22Rv1 (cell line): ENCODE measurements around the gene ANKS1B.

ENCODE experiments used
- ZFX ChIP-seq: fragments of 450-650 bp; IDR thresholded peaks from 2 replicates; pipeline ENCODE4 v1.6.1; 2017; ENCODE audit warnings: antibody characterized with exemption, borderline replicate concordance
- TF ChIP-seq, protein P1 (sequence below): fragments of 450-650 bp; IDR thresholded peaks from 2 replicates; pipeline ENCODE4 v1.5.1; 2017; ENCODE audit warnings: mild to moderate bottlenecking

DNA sequence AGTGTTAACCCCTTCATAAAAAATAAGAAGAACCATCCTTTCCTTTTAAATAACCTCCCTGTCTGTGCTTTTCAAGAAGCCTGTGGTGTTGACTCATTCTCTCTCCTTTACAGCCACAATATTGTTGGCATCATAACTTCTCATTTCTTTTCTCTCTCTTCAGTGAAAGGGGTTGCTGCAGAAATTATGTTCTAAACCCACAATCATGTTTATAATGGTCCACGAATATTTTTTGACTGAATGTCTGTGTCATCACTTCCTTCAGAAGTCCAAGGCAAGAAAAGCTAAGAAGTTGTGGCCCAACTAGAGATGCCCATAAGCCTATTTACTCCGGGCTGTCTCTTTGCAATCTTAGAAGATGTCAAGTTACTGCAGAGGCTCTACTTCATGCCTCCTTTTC, 851.3 kb downstream of the ANKS1B start:
- TF ChIP-seq, protein P1, sequence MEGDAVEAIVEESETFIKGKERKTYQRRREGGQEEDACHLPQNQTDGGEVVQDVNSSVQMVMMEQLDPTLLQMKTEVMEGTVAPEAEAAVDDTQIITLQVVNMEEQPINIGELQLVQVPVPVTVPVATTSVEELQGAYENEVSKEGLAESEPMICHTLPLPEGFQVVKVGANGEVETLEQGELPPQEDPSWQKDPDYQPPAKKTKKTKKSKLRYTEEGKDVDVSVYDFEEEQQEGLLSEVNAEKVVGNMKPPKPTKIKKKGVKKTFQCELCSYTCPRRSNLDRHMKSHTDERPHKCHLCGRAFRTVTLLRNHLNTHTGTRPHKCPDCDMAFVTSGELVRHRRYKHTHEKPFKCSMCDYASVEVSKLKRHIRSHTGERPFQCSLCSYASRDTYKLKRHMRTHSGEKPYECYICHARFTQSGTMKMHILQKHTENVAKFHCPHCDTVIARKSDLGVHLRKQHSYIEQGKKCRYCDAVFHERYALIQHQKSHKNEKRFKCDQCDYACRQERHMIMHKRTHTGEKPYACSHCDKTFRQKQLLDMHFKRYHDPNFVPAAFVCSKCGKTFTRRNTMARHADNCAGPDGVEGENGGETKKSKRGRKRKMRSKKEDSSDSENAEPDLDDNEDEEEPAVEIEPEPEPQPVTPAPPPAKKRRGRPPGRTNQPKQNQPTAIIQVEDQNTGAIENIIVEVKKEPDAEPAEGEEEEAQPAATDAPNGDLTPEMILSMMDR, result no peak
- TF ChIP-seq ZFX, result no peak
